Fibroblast of skin of left biceps (primary cell): ENCODE measurements around the gene NDUFS2.
A peak's percentile ranks its signal among the peaks of the same experiment; 100 is the strongest.
"Not testable (repeated sequence)": the region's sequence is repeated elsewhere in the genome, so short reads cannot be mapped to it uniquely, and the experiment has no call there.

Experiments
- DNase-seq, 2 experiments: peaks; one replicate each; pipeline ENCODE4 v3.0.0-alpha.2; 2013; ENCODE audit warnings: low read depth in 2 of 2

The NDUFS2 gene

GRCh38 chr1:161219078-161219892, 17.1 kb downstream of the NDUFS2 start:
- DNase-seq, result no peak

GRCh38 chr1:161220002-161220401, 17.8 kb downstream of the NDUFS2 start:
- no peak for DNase-seq

DNA sequence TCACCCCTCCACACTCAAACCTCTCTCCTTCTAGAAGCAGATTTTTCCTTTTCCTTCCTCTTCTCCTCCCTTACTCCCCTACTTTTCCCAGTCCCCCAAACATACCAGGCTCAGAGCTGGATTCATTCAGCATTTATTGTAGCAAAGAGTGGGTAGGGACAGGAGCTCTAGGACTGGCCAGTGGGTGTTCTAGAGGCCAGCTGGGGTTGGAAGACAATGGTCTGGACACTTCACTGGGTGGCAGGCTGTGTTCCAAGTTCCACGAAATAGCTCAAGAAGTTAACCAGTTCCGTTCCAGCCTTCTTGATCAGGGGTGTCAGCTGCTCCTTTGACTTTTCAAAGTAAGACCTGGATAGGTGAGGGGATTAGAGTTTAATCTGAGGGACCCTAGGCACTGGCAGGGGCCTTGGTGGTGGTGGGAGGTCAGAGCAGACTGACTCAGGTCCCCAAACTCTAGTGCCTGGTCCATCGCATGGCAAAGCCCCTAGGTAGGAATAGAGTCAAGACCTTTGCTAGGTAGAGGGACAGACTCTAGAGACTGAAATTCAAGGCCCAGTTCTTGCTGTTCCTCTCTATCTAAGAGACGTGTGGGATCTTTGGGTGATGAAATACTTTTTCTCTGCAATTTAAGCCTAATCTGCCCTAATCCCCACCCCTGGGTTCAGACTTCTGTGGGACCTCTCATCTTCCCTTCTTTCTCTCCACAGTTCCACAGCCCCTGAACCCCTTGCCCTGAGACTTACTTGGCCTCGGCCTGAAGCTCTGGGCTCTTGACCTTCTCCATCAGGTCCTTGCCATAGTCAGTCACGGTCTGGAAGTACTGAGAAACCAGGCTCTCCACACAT, 20.2 kb downstream of the NDUFS2 start:
- DNase-seq, result no peak

DNA sequence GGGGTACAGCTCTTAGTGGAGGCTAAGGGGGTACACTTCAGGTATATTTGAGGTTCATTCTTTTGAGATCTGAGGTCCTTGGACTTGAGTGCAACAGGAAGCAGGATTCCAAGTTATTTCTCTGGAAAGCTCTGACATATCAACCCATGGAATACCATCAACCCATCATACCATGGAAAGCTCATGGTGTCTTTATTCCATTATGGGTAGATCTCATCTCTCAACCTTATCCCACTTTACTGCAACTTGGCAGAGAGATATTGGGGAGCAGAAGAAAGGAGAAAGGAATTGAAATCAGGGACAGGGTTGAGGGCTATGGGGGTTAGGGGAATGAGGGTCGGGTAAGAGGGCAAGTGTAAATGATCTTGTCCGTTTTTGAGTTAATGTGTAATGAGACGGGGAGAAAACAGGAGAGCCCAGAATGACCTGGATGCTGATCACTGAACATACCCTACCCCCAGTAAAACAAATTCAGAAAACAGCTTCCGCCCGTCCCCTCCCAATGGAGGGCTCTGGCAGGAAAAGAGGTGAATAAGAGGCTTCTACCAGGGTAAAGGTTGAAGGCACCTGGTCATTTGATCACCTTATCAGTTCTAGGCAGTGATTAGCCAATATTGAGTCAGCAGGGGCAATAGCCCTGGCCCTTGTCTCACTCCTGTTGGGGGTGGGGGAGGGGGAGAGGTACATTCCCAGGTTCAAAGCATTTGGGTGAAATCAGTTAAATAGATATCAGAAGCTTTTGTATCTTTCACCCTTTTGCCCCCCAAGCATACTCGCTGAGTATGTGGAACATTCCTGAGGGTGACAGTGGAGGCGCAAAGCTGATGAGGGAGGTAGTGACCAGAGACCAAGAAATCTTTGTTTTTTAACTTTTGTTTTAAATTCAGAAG, 21.9 kb downstream of the NDUFS2 start:
- no peak for DNase-seq

DNA sequence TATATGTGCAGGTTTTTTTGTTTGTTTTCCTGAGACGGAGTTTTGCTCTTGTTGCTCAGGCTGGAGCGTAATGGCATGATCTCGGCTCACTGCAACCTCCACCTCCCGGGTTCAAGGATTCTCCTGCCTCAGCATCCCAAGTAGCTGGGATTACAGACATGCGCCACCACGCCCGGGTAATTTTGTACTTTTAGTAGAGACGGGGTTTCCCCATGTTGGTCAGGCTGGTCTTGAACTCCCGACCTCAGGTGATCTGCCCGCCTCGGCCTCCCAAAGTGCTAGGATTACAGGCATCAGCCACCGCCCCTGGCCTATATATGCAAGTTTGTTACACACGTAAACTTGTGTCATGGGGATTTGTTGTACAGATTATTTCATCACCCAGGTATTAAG, 22.5 kb downstream of the NDUFS2 start:
- not testable (repeated sequence) for DNase-seq

- no peak for DNase-seq
These were observed 23.0 kb downstream of the NDUFS2 start for GRCh38 chr1:161225178-161225533.

DNA sequence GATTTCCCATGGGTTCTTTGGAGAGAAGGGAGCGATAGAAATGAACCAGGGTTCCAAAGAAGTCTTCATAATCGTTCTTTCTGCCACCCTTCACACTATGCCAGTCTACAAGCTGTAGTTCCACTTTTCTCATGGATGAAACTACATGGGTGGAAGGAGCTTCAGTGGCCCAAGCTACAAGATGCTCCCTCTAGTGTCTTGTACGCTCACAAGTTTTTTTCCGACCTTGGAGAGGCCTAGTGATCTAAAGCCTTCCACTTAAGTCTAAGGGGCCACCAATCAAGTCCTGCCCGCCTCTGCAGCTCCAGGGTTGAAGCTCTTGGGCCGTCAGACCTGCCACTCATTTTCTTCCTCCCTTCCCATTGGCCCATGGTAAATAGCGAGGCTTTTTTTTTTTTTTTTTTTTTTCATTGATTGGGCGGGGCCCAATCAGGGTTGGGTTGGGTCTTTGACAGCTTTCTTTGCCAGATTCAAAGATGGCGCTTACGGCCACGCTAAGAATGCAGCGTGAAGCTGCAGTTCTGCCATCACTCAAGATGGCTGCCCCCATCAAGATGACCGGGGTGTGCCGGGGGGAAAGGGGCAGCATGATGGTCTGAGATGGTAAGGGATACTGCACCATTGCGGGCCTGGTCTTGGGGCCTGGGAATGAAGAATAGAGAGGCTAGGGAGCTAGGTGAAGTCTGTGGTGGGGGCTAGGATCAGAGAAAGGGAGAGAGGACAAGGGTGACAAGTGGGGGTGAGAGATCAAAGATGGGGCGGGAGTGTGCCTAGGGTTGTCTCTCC, 23.6 kb downstream of the NDUFS2 start, which contains the start of gene TOMM40L:
Gene TOMM40L, plus strand, starts transcription at position 527 of the 786 bp plus-strand sequence. CDS start 430 bp downstream, outside the sequence.
- peak; percentile 99 for DNase-seq

- no peak for DNase-seq
These were observed 24.1 kb downstream of the NDUFS2 start for GRCh38 chr1:161226320-161226711.

GRCh38 chr1:161226759-161227158, 24.6 kb downstream of the NDUFS2 start:
- DNase-seq, result no peak

DNA sequence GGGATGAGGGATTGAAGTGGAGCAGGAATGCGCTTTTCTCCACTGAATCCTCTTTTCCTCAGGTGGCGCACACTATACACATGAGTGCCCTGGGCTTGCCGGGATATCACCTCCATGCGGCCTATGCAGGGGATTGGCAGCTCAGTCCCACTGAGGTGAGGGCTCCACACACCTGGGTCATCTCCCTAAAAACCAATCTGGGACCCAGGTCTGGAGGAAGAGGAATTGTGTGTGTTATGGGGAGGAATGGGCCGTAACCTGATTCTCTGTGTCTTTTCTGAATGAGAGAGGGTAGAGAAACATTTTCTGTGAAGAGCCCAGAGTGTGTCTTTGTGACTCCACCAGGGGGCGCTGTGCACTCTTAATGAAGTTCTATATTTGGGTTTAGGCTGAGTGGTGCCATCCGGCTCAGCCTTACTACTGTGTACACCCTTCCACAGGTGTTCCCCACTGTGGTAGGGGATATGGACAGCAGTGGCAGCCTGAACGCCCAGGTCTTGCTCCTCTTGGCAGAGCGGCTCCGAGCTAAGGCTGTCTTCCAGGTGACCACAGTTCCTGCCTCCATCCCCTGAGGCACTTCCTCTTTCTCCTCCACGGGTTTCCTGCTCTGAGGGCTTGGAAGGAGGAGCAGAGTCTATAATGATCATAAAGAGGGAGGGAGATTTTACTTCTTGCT, 25.2 kb downstream of the NDUFS2 start:
- peak; percentile 20 to 22 for DNase-seq

GRCh38 chr1:161228032-161228431, 25.9 kb downstream of the NDUFS2 start:
- DNase-seq, result no peak

DNA sequence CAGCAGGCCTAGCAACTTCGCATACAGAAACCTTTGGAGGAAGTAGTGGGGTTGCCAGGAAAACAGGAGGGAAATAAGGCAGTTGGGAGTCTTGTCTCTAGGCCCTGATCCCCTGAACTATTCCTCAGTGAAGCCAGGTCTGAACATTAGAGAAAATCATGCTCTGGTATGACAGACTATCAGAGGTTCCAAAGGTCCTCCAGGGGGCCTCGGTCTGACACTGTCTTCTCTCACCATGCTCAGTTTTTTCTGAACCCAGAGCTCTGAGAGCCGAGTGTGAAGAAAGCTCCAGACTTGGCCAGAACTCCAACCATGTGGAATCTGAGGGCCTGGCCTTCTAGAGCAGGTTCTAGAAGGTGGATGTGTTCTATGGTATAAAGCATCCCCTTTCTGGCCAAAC, 27.7 kb downstream of the NDUFS2 start:
- no peak for DNase-seq

GRCh38 chr1:161230762-161231161, 28.6 kb downstream of the NDUFS2 start:
- DNase-seq, result no peak

DNA sequence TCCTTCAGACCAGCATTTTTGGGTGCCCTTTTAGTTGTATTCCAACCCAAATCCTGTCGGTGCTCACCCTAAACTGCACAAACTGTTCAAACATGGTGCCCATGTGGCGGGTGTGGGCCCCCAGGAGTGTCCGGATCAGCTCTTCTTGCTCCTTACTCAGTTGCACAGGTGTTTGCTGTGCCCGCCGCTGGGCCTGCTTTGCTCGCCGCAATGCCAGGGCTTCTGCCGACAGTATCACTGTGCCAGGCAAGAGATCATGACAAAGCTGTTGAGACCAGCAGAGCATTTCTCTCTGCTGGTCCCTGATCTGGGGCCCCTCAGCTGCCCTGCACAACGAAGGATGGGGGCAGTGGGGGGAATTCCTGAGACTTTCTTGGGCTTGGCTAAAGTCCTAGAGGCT, 30.9 kb downstream of the NDUFS2 start:
- DNase-seq, result no peak

- no peak for DNase-seq
These were observed 34.0 kb downstream of the NDUFS2 start for GRCh38 chr1:161235957-161236775.

GRCh38 chr1:161238039-161238473, 35.9 kb downstream of the NDUFS2 start, which contains the start of gene NR1I3:
Gene NR1I3, minus strand, starts transcription at chr1:161238203. Its CDS starts 1,638 bp downstream, at chr1:161236565.
- no peak for DNase-seq

DNA sequence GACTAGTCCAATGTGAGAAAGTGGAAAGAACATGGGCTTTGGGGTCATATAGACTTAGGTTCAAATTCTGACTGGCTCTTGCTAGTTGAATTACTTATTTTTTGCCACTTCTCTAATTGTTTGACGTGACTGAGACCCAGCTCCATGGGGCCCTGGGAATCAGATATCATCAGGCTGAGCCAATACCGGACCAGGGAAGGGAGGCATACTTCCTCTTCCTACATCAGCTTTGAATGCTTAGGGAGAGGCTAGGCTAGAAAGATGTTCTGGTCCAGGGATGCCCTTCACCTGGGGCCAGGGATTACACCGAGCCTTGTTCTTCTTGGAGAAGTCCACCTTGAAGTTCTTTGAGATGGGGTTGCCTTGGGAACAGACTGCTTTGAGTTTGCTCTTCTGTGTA, 39.5 kb downstream of the NDUFS2 start:
- DNase-seq, result no peak

DNA sequence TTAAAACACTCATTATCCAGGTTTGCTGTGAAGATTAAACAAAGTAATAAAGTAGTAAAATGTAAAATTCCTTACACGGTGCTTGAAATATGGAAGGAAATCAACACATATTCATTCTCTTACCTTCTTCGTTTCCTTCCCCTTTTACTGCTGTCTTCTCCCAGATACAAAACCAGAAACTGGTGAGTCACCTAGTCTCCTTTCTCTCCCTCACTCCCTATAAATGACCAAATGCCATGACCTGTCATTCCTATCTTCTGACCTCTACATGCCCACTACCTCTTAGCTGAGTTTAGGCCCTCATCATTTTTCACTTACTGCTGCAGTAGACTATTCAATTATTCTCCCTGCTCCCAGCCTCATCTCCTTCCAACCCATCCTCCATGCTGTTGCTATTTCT, 40.1 kb downstream of the NDUFS2 start:
- DNase-seq, result no peak

DNA sequence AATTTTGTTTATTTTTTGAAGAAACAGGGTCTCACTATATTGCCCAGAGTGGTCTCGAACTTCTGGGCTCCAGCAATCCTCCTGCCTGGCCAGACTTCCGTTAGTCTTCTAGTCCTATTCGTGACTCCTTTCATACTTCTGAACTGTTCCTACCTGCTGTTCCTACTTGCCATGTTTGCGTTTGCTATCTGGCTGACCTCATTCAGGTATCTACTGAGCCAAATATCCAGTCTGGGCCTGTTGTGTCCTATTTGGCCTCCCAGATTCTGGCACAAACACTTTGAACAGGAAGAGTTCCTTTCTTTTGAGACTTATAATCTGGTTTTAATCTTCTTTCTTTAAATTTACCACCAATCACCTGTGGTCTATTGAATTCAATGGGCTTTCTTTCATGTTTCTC, 42.7 kb downstream of the NDUFS2 start:
- no peak for DNase-seq
